OCI-LY1 (cell line): ENCODE results near the gene KIAA1328.

Source experiments
- CTCF ChIP-seq: fragments of 200-600 bp; sonication (generic), shearing (Covaris generic); IDR thresholded peaks from 2 replicates; pipeline ENCODE4 v1.5.1; 2017; ENCODE audit warnings: mild to moderate bottlenecking, antibody characterized with exemption, low read length, moderate library complexity, mixed read lengths
- EZH2 ChIP-seq: fragments of 200-600 bp; sonication (generic), shearing (Covaris generic); IDR thresholded peaks from 2 replicates; pipeline ENCODE4 v1.8.0; 2017; ENCODE audit warnings: borderline replicate concordance, mixed run types, mild to moderate bottlenecking, antibody characterized with exemption, low read length, moderate library complexity, mixed read lengths

DNA sequence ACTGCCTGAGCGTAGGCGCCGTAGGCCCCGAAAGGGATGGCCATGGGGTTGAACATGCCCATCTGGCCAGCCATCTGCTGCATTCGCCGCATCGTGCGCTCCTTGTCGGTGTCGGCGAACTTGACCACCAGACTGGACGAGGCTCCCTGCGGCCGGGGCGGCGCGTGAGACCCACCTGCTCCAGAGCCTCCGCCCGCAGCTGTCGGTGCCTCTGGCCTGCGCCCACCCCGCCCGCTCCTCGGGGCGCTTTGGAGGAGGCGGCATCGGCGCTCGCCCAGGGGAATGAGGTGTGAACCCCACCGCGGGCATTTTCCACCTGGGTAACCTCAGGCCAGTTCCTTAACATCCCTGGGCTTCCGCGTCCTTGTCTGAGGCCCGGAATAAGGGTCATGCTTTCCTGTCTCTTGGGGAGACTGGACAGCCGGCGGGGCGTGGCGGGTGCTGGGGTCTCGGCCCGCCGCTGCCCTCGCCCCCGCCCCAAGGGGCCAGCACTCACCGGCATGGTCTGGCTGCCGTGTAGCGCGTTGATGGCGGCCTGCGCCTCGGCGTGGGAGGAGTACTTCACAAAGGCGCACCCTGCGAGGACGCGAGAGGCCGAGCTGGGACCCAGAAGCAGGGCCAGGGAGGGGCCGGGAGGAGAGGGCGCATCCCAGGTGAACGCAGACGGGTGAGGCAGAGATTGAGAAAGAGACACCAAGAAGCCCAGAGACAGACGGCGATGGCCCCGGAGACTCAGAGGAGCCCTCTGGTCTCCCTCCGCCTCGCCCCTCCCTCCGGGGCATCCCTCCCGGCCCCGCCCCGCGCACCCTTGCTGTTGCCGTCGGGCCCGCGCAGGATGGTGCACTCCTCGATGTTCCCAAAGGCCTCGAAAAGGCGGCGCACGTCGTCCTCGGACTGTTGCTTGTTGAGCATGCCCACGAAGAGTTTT lies 445.6 kb downstream of the KIAA1328 start:
- TF ChIP-seq CTCF (no peak), EZH2 (no peak)
